ENCODE data around the gene CLCN7. TPM values are rescaled to one million over a fixed set of nuclear protein-coding genes. Genes with fewer than 3 reads are reported as not detected.

The CLCN7 gene, protein sequence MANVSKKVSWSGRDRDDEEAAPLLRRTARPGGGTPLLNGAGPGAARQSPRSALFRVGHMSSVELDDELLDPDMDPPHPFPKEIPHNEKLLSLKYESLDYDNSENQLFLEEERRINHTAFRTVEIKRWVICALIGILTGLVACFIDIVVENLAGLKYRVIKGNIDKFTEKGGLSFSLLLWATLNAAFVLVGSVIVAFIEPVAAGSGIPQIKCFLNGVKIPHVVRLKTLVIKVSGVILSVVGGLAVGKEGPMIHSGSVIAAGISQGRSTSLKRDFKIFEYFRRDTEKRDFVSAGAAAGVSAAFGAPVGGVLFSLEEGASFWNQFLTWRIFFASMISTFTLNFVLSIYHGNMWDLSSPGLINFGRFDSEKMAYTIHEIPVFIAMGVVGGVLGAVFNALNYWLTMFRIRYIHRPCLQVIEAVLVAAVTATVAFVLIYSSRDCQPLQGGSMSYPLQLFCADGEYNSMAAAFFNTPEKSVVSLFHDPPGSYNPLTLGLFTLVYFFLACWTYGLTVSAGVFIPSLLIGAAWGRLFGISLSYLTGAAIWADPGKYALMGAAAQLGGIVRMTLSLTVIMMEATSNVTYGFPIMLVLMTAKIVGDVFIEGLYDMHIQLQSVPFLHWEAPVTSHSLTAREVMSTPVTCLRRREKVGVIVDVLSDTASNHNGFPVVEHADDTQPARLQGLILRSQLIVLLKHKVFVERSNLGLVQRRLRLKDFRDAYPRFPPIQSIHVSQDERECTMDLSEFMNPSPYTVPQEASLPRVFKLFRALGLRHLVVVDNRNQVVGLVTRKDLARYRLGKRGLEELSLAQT
- 100 to 1,000 TPM in 2 of 4 donors, 10 to 100 TPM in 2; 57.6 to 171 (median 95.0) TPM for total RNA-seq

DNA sequence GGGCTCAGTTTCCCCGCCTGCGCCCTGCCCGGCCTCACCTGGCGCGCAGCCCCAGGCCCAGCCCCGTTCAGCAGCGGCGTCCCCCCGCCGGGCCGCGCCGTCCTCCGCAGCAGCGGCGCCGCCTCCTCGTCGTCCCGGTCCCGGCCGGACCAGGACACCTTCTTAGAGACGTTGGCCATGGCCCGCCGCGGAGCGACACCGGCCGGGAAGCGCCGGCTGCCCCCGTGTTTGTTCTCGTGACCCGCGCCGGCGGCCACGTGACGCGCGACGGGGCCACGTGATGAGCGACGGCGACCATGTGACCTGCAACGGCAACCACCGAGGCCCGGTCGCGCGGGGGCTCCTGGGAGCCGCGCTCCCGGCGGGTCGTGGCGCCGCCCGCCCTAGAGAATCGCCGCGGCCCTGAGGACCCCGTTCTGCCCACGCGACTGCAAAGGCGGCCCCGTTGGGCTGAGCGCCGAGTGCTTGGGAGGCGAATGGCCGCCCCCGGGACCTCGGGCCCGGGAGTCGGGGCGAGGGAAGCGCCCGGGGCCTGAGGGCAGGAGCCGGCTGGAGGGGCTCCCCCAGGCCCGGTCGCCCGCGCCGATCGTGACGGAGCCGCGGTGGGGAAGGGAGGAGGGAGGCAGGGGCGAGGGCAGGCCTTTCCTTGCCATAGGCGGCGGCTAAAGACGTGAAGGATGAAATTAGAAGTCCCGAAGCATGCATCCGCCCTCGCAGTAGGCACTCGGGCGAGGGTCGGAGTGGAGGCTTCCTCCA lies at the start of gene CLCN7:
CLCN7 (minus strand) TSS at position 233 of the 756 bp plus-strand sequence; CDS start at position 179, 54 bp downstream.
- intact Hi-C loops (cut with DNase I; ENCODE audit: low total_unique reads) = no loop called here

DNA sequence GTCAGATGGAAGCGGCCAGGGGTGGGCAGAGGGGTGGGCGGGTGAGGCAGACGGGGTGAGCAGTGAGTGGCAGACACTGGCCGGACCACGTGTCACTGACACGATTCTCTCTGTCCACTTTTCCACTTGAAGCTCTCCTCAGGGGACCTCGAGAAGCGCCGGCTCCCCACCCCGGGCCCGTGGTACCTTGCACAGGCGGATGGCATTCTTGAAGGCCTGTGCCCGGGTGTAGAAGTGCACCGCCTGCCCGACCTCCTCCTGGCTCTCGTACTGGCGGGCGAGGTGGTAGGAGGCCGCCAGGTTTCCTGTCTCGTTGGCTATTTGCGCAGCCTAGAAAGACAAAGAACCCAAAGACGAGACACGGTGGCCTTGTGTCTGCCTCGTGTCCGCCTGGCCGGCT lies 49.5 kb upstream of the CLCN7 start:
- in situ Hi-C loops (cut with MboI; ENCODE audit: low pct_ligation_motif_present in 1 of 4, low pct_unique_long_range_greater_than_20kb in 1 of 4, low sequenced_read_pairs in 3 of 4) (no loop called here), intact Hi-C loops (cut with DNase I; ENCODE audit: low total_unique reads) (no loop called here)
- no peaks in the 10 kb centered on the region for H3K27me3 ChIP-seq
- H3K4me3 ChIP-seq = no peak overlapping the region
- WGBS, 2 donors (ENCODE audit: low coverage in 1 of 2) = 91% methylated on average over 23 of the region's 26 CpGs; no CpG with 5 or more reads in 1 of the 2 donors
- H3K36me3 ChIP-seq = no peaks in the 10 kb centered on the region
- no peaks in the 10 kb centered on the region for H3K4me1 ChIP-seq
- TF ChIP-seq POLR2AphosphoS5 (IDR thresholded peaks at IDR 0.05) (no peak), POLR2A (IDR thresholded peaks at IDR 0.05) (no peak), EP300 (IDR thresholded peaks at IDR 0.05; ENCODE audit: low read depth) (no peak)
- TF ChIP-seq, protein P1, sequence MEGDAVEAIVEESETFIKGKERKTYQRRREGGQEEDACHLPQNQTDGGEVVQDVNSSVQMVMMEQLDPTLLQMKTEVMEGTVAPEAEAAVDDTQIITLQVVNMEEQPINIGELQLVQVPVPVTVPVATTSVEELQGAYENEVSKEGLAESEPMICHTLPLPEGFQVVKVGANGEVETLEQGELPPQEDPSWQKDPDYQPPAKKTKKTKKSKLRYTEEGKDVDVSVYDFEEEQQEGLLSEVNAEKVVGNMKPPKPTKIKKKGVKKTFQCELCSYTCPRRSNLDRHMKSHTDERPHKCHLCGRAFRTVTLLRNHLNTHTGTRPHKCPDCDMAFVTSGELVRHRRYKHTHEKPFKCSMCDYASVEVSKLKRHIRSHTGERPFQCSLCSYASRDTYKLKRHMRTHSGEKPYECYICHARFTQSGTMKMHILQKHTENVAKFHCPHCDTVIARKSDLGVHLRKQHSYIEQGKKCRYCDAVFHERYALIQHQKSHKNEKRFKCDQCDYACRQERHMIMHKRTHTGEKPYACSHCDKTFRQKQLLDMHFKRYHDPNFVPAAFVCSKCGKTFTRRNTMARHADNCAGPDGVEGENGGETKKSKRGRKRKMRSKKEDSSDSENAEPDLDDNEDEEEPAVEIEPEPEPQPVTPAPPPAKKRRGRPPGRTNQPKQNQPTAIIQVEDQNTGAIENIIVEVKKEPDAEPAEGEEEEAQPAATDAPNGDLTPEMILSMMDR (IDR thresholded peaks at IDR 0.05) = no peak
- no peak overlapping the region for H3K27ac ChIP-seq
- DNase-seq = no peak
- H3K9me3 ChIP-seq = no peaks in the 10 kb centered on the region

More for the DNA sequence above, at the start of gene CLCN7:
- H3K4me3 ChIP-seq = peak within 1 kb of the TSS; percentile 73 to 98 (median 86)
- in situ Hi-C loops (cut with MboI; ENCODE audit: low pct_ligation_motif_present in 1 of 4, low pct_unique_long_range_greater_than_20kb in 1 of 4, low sequenced_read_pairs in 3 of 4) = no loop called here
- H3K27me3 ChIP-seq = no peaks in the 10 kb centered on the region
- 1 to 2% methylated on average over 9 to 77 of the region's 99 CpGs for WGBS, 2 donors (ENCODE audit: low coverage in 1 of 2)
- DNase-seq = peak; percentile 93
- H3K9me3 ChIP-seq = no peaks in the 10 kb centered on the region
- no peaks in the 10 kb centered on the region for H3K36me3 ChIP-seq
- TF ChIP-seq, protein P1 (IDR thresholded peaks at IDR 0.05) = no peak
- TF ChIP-seq EP300 (IDR thresholded peaks at IDR 0.05; ENCODE audit: low read depth) = no peak
- peak; percentile 89 to 94 (median 93) for TF ChIP-seq POLR2AphosphoS5 (IDR thresholded peaks at IDR 0.05)
- TF ChIP-seq POLR2A (IDR thresholded peaks at IDR 0.05) = peak; percentile 93
- peaks cover 13 to 37% (median 20%) of the 10 kb centered on the region in 4 donors for H3K4me1 ChIP-seq
- H3K27ac ChIP-seq = peak within 1 kb of the TSS; percentile 89 to 94 (median 91)

DNA sequence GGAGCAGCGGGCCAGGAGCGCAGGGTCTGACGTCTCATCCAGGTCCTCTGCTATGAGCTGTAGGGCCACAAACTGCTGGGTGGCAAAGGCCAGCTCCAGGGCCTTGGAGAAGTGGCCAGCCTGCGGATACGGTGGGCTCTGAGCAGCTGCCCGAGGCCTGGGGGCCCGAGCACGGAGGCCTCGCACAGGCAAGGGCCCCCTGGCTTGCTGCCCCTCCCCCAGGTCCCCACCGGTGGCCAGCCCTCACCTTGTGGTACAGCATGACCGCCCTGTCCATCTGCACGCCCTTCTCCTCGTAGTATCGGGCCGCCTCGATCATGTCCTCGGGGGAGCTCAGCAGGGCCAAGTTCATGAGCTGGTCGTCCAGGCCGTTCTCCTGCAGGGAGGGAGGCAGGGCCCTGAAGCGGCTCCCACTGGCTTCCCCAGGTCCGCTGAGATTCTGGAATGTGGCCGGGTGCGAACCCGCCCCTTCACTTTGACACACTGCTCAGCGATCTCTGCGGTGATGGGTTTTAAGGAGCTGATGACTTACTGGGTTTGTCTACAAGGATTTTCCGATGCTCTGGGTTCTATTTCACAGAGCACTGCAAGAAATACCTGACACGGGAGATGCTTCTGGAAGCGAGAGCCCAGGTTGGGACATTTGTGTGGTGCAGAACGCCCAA lies 48.9 kb upstream of the CLCN7 start:
- 80 to 95% methylated on average over 1 to 30 of the region's 30 CpGs for WGBS, 2 donors (ENCODE audit: low coverage in 1 of 2)
- no peak overlapping the region for H3K27ac ChIP-seq
- DNase-seq = no peak
- H3K36me3 ChIP-seq = no peaks in the 10 kb centered on the region
- in situ Hi-C loops (cut with MboI; ENCODE audit: low pct_ligation_motif_present in 1 of 4, low pct_unique_long_range_greater_than_20kb in 1 of 4, low sequenced_read_pairs in 3 of 4) = no loop called here
- intact Hi-C loops (cut with DNase I; ENCODE audit: low total_unique reads) = no loop called here
- H3K27me3 ChIP-seq = no peaks in the 10 kb centered on the region
- no peaks in the 10 kb centered on the region for H3K9me3 ChIP-seq
- H3K4me1 ChIP-seq = no peaks in the 10 kb centered on the region
- H3K4me3 ChIP-seq = no peak overlapping the region
- TF ChIP-seq EP300 (IDR thresholded peaks at IDR 0.05; ENCODE audit: low read depth) (no peak), POLR2AphosphoS5 (IDR thresholded peaks at IDR 0.05) (no peak), POLR2A (IDR thresholded peaks at IDR 0.05) (no peak)

DNA sequence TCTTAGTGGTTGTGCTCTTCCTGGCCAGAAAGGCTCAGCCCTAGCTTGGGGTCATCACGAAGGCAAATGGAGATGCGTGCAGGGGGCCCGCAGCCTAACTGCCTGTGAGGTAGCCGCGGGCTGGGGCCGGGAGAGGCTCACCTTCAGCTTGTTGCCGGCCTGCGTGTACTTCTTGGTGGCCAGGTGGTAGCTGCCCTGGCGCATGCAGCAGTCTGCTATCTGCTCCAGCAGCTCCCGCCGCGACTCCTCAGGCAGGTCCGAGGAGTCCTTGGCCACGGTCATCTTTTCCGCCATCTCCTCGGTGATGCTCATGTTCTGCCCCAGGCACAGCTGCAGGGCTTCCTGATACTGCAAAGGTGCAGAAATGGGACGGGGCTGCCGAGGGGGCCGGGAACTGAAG lies 45.6 kb upstream of the CLCN7 start:
- 90% methylated on average over 14 of the region's 19 CpGs; no CpG with 5 or more reads in 1 of the 2 donors for WGBS, 2 donors (ENCODE audit: low coverage in 1 of 2)
- Histone ChIP-seq H3K9me3 (no peaks in the 10 kb centered on the region), H3K4me1 (no peaks in the 10 kb centered on the region), H3K27me3 (no peaks in the 10 kb centered on the region), H3K36me3 (no peaks in the 10 kb centered on the region), H3K4me3 (no peak overlapping the region), H3K27ac (no peak overlapping the region)
- in situ Hi-C loops (cut with MboI; ENCODE audit: low pct_ligation_motif_present in 1 of 4, low pct_unique_long_range_greater_than_20kb in 1 of 4, low sequenced_read_pairs in 3 of 4) = no loop called here
- intact Hi-C loops (cut with DNase I; ENCODE audit: low total_unique reads) = no loop called here
- TF ChIP-seq POLR2A (IDR thresholded peaks at IDR 0.05) (no peak), POLR2AphosphoS5 (IDR thresholded peaks at IDR 0.05) (no peak), EP300 (IDR thresholded peaks at IDR 0.05; ENCODE audit: low read depth) (no peak)
- TF ChIP-seq, protein P1 (IDR thresholded peaks at IDR 0.05) = no peak
- DNase-seq = no peak
